KBM-7 (cell line): Measurements from ENCODE around the gene CSMD2.

ENCODE experiments used
- DNase-seq: peaks from one replicate; pipeline ENCODE4 v3.0.0-alpha.2; 2015
- in situ Hi-C: fragments of 300-500 bp; cut with MboI; formaldehyde crosslinking; loops from 2 replicates; pipeline ENCODE4 v1.14.3; 2020; ENCODE audit warnings: low sequenced_read_pairs, low pct_unique_long_range_greater_than_20kb, mixed read lengths

The CSMD2 gene

DNA sequence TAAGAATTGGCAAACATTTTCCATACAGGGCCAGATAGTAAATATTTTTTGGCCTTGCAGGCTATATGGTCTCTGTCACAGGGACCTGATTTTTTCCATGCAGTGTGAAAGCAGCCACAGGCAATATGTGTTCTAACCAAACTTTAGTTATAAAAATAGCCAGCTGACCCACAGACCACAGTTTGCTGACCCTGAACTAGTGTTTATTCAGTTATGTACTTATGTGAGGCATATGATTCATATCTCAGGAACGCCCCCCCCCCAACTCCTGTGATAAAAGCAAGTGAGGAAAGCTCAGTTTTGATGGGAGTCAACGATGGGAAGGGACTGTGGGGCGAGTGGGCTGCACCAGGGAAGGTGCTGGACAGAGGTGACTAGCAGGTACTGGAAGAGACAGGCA, 221.1 kb downstream of the CSMD2 start:
- in situ Hi-C loops, result no loop called here
- no peak for DNase-seq

DNA sequence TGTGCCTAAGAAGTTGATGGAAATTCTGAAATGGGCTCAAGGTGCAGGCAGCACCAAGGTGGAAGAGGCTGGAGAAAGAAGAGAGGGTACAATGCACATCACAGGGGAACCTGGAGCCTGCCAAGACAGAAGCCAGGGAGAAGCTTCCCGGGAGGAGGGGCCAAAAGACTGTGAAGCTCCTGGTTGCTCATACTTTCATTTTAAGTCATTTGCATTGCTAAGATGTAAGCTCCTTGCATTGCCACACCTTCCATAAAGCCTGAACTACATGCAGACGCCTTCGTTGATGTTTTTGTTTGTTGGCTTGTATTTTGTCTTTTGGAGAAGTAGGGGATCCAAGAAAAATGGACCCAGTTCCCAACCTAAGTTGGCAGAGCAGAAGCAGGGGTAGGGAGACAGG, 232.2 kb downstream of the CSMD2 start:
- DNase-seq, result no peak
- in situ Hi-C loops, result no loop called here

DNA sequence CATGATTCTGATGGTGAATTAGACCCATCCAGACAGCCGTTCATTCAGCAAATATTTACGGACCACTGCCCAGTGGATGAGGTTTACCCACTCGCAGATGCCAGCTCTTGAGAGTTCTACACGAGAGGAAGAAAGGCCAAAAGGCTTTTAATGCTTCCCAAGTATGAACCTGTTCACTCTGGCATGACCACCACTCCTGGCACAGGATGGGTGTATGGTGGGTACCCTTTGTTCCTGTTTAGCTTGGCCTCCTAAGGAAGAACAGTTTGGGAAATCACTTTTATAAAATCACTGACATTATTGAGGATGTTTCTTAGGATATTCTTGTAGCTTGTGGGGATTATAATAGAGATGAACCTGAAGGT, 233.9 kb downstream of the CSMD2 start:
- in situ Hi-C loops, result no loop called here
- DNase-seq, result no peak

DNA sequence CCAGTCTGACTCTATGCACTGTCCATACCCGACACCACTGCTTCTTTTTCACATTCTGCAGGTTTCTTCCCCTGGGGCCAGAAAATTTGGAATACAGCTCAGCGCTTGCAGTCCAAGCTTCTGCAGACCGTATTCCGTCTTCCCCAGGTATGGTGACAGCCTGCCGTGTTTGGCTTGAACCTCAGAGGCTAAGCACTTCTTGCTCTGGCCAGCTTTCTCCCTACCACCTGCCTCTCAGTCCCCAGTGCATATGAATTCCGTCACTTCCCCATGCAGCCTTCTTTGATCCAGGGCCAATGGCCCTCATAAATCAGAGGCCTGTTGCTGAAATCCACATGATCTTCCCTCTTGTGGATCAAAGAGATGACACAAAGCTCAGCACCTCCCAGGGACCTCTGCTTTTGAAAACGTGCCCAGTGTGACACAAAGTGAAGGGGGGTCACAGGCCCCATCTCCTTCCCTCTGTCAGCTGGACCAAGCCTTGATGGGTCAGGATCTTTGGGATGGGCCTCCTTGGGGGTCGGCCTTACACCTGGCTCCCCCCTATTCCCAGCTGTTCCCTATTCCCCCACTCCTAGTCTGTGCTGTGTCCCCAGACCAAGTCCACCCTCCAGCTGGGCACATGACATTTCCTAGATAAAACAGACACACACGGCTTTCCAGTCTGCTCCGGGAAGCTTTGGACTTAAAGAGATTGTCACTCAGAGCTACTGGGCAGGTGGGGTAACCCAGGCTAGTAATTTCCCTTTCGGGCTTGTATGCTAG, 234.5 kb downstream of the CSMD2 start:
- no peak for DNase-seq
- in situ Hi-C loops, result no loop called here

DNA sequence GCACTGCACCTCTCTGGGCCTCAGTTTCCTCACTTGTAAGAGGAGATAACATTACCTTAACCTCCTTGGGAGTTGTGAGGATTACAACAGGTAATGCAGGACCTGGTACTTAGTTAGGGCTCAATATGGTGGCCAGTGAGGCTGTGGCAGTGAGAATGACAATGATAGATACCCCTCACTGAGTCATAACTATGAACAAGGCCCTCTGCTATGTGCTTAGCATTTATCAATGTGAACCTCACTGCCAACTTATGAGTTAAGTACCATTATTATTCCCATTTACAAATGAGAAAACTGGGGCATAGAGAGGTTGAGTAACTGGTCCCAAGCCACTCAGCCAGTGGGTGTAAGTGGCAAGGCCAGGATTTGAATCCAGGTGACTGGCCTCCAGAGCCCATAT, 236.8 kb downstream of the CSMD2 start:
- no peak for DNase-seq
- in situ Hi-C loops, result no loop called here

DNA sequence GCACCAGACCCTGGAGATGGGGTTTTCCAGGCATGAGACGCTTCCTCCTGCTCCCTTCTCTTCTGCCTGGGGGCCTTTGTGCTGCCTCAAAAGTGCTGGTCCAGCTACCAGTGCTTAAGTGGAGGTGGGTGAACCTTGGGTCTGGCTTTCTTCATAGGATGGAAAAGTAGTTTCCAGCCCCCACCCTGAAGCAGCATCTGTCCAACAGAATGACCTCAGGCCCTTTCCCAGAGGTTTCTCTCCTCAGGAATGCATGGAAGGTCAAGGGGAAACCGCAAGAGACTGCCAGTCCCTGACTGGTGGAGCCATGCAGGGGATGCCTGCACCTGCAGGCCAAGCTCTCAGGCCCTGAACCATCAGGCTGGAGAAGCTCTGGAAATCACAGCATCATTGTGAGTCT, 237.3 kb downstream of the CSMD2 start:
- in situ Hi-C loops, result no loop called here
- DNase-seq, result no peak

DNA sequence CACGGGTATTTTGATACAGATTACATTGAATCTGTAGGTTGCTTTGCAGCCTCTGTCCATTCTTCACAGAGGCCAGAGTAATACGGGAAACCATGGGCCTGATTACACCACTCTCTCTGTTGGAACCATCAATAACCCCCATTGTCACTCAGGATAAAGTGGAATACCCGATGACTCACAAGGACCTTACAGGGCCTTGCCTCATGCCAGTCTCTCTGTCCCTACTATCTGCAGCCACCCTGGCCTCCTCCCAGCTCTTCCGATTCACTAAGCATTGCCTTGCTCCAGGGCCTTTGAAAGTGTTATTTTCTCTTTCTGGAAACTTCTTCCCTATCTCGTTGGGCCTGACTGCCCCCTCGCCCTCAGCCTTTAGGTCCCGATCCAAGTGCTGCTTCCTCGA, 239.4 kb downstream of the CSMD2 start:
- in situ Hi-C loops, result no loop called here
- DNase-seq, result no peak

DNA sequence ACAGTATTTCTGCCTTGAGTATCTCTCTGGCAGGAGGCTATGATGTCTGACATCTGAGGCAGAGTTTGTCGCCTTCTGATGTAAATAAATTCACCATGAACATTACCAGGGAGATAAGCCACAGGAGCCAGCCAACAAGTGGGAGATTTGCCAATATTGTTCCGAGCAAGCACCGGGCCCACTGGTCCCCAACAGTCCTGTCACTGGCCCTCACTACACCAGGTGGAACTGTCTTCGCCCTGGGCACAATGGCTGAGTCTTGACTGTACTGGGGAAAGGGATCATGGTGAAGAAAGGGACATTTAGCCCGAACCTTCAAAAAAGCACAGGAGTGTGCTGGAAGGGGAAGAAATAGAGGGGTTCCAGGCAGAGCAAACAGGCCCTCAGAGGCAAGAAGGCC, 243.7 kb downstream of the CSMD2 start:
- no peak for DNase-seq
- in situ Hi-C loops, result no loop called here

DNA sequence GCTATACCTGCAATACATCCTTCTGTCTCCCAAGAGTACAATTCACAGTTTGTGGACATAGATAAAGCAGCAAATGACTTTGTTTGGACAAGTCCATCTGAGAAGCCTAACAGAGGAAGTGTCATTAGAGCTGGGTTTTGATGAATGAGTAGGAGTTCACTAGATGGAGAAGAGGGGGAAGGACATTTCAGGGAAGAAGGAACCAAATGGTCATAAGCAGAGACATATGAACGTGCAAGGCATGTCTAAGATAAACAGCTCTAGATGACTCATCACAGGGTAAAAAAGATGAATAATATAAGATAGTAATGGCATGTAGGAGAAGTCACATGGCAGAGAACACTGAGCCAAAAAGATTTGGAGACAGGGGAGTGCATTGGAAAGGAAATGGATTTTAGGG, 246.7 kb downstream of the CSMD2 start:
- DNase-seq, result no peak
- in situ Hi-C loops, result no loop called here

DNA sequence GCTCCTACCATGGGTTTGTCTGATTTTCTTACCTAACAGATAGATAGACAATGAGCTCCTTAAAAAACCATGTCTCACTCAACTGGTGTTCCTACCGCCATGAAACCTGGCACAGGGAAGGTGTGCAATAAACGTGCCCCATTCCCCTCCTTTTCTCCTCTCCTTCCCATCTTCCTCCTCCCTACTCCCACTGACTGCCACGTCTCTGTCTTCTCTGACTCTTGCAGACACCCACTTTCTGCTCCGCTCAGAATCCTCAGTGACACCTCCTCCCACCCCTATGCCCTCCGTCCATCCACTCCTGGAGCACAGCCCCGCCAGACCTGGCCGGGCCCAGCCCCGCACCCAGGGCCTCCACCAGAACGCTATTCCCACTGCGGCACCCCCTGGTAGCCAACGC, 248.2 kb downstream of the CSMD2 start:
- in situ Hi-C loops, result no loop called here

DNA sequence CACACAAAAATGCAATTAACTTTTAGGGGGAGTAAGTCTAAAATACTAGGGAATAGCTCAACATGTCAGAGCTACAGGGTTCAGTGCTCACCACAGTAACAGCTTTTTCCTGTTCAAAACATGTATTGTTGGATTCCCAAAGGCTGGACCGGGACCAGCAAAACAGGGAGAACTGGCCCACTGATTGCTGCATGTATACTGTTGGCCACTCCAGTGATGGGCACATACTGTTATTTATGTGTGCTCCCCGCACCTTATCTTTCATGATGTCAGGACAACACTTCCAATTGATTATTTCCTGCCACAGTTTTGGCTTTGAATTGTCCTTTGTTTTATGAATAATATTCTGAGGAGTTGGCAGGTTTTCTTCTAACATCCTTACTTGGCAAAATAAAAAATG, 250.5 kb downstream of the CSMD2 start:
- DNase-seq, result no peak
- in situ Hi-C loops, result no loop called here

More for the DNA sequence above, 248.2 kb downstream of the CSMD2 start:
- no peak for DNase-seq

DNA sequence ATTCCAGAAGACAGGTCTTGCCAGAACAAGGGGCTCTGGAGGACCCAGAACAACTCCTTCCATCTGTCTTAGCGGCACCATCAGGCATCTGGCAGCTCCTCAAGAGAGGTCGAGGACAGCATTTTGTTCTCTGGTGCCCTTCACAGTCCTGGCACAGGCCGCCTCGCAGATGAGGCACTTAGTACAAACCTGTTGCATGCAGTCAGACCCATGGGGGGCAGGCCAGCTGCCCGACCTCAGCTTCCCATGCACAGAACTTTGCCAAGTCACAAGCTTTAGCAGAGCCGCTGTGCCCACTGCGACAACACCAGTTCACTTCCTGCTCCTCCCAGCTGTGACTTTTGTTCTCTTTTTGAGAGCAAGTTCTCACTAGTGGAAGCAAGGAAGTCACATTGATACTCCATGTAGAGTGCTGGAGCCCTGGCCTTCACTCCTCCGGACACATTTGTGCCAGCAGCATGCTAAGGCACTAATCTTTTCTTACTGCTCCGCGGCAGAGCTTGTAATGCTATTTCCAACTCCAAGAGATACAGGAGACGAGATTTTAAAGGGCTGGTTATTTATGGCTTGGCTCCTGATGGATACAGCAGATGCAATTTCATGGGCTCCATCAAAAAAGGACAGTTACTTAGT, 256.6 kb downstream of the CSMD2 start:
- in situ Hi-C loops, result no loop called here
- DNase-seq, result no peak

DNA sequence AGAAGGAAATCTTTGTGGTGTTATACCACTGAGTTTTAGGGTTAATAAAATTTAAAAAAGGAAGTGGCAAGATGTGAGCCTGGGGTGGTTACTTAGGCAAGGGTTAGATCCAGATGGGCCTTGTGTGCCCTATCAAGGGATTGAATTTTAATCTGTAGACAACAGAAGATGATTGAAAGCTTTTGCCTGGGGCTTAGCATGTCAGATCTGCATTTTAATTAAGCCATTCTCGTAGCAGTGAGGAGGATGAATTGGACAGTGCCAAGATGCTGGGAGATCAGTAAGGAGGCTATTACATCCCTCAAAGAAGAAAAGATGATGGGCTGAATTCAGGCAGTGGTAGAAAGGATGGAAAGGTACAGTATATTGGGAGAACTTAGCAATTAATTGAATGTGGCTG, 258.9 kb downstream of the CSMD2 start:
- in situ Hi-C loops, result no loop called here
- DNase-seq, result no peak

DNA sequence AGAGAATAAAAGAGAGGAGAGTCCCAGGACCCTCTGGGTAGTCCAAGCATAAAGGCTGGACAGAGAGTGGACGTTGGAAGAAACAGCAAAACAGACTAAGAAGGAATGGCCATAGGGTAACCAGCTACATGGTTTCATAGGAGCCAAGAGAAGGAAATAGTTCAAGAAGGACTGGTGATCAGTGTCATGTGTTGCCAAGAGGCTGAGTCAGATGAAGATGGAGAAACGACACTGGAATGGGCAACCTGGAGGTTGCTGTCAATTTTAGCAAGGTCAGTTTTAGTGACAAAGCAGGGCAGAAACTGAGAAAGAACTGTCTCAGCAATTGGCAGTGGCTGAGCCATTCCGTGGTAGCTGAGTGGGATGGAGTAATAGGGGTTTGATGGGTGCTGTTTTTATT, 259.8 kb downstream of the CSMD2 start:
- no peak for DNase-seq
- in situ Hi-C loops, result no loop called here

DNA sequence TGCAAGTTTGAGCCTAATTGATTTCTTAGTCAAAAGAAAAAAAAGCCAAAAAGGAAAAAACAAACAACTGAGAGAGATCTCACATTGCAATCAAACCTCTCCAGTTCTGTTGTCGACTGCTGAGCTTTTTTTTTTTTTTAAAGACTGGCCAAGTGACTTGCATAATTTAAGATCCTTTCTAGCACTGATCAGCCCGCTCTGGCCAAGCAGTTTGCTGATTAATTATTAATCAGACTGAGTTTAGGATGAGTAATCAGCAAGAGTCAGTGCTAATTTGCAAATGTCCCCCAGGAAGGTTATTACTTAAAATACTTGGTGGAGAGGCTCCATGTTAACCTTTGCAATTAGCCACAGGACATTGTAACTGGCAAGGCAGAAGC, 261.8 kb downstream of the CSMD2 start:
- in situ Hi-C loops, result no loop called here
- no peak for DNase-seq

DNA sequence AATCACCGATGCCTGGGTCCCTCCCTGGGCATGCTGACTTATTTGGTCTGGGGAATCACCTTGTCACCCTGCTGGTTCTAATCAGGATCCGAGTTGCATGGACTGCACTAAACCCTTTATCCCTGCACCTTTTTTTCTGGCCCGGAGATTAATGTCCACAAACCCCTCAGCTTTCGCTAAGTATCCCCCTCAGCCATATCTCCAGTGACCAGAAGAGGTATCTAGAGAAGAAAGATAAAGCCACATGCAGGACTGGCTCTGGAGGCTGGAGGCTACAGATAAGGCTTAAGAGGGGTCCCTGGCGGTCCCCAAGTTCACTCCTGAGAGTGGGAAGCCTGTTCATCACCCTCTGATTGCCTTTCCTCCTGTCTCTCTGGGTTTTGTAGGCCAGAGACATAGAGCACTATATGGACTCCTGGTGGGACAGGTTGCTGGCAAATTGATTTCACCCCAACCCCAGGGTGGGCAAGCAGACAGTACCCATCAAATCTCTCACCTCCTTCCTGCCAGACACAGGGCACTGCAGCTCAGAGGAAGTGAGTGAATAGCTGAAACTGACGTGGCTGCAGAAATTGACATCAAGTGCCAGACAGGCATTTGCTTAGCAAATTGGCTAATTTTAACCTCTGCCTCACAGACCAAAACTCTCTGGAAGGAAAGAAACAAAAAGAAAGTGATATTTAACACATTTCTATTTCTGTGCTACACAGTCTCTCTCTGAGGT, 262.4 kb downstream of the CSMD2 start:
- in situ Hi-C loops, result no loop called here
- DNase-seq, result no peak

DNA sequence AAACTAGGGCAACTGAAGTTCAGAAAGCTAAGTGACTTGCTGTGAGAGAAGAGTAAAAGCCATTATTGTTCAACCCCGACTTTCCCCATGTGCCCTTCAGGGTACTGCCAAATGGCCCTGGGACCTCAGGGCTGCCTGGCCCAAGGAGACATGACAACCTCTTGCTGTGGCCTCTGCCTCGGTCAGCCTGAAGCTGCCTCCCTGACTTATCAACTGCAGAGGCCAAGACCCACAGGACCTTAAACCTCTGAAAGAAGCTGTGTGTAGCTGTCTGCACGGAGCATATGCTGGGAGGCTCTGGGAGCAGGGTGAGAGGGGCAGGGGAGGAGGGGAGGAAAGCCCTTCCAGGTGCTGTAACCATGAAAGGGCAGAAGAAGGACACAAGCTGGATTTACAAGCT, 265.3 kb downstream of the CSMD2 start:
- in situ Hi-C loops, result no loop called here

DNA sequence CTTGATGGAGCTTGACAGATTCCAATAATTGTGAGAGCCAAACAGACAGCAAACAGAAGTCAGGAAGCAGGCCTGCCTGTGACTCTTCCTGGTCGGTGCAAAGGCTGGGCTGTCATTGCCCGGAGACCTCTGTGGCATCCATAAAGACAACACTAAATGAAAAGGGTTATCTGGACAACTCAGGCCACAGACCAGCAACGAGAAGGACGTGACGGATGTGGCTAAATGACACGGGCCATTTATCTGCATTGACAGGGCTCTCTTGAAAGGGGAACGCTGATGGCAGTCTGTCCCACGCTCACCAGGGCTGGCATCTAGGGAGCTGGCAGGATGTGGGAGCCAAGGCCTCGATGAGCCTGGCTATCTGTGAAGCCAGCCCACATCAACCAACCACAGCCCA, 266.1 kb downstream of the CSMD2 start:
- no peak for DNase-seq
- in situ Hi-C loops, result no loop called here

More for the DNA sequence above, 265.3 kb downstream of the CSMD2 start:
- DNase-seq, result no peak

DNA sequence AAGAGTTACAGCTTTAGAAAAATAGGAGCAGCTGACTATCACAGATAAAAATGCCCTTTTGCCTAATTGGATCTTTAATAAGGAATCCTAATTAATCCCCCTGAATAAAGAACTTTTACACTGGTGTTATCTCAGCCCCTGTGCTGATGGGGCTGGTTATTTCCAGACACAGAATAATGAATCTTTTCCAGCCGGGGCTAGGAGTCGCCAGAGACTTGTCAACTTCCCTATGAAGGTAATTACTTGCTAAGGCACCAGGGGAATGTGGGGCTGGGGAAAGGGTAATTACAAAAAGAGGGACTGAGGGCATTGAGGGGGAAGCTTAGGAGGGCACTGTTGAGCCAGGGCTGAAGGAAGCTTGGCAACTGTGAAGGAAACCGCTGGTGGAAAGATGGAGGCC, 266.6 kb downstream of the CSMD2 start:
- no peak for DNase-seq
- in situ Hi-C loops, result no loop called here

DNA sequence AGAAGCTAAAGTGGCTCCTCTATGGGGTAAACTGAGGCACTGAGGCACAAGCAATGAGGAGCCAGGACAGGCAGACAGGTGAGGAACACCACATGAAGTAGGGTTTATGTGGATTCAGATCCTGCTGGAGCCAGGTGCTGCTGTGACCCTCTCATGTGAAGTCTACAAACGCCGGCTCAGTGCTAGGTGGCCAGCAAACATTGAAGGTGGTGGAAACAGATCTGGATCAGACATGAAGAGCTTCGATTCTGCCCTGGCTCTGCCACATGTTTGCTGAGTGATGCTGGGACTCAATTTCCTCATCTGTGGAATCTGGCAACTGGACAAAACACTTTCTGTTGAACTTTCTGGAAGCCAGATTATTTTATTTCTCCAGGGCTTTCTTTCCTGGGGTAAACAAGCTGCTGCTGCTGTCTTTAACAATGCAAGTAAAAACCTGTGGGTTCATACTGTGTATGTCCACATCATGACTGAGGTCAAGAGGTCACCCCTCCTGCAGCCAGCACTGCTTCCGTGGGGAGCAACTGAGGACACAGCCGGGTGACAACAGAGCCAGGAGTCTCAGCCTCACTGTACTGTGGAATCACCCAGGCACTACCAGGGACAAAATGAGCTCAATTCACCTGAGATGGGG, 267.8 kb downstream of the CSMD2 start:
- DNase-seq, result no peak
- in situ Hi-C loops, result no loop called here
